DOHH2 (cell line): ENCODE data around the gene ZSCAN1.

Experiments
- H3F3A ChIP-seq: fragments of 200-600 bp; sonication (generic), shearing (Covaris generic); 2 replicates; pipeline ENCODE4 v1.6.0; 2016; ENCODE audit warnings: antibody characterized with exemption, mild to moderate bottlenecking; ENCODE audit not compliant: control insufficient read depth, insufficient read depth
- H3K27ac ChIP-seq: fragments of 200-600 bp; sonication (generic); 2 replicates; pipeline ENCODE4 v1.5.1; 2014; ENCODE audit warnings: low read depth, mild to moderate bottlenecking, low read length, moderate library complexity
- H3K27me3 ChIP-seq: fragments of 200-600 bp; sonication (generic); 2 replicates; pipeline ENCODE4 v1.6.1; 2014; ENCODE audit warnings: mild to moderate bottlenecking, low read length, mixed read lengths; ENCODE audit not compliant: control insufficient read depth
- H3K36me3 ChIP-seq: fragments of 200-600 bp; sonication (generic); 2 replicates; pipeline ENCODE4 v1.6.1; 2014; ENCODE audit warnings: mild to moderate bottlenecking, low read length, moderate library complexity, mixed read lengths; ENCODE audit not compliant: control insufficient read depth
- H3K4me1 ChIP-seq: fragments of 200-600 bp; sonication (generic); 2 replicates; pipeline ENCODE4 v1.6.1; 2014; ENCODE audit warnings: mild to moderate bottlenecking, low read length, mixed read lengths; ENCODE audit not compliant: control insufficient read depth
- H3K4me2 ChIP-seq: fragments of 200-600 bp; sonication (generic); 2 replicates; pipeline ENCODE4 v1.6.0; 2014; ENCODE audit warnings: mild to moderate bottlenecking, low read length, moderate library complexity
- H3K4me3 ChIP-seq: fragments of 200-600 bp; sonication (generic); 2 replicates; pipeline ENCODE4 v1.5.1; 2014; ENCODE audit warnings: mild to moderate bottlenecking, low read length, mixed read lengths
- H3K79me2 ChIP-seq: fragments of 200-600 bp; sonication (generic); 2 replicates; pipeline ENCODE4 v1.6.1; 2014; ENCODE audit warnings: mild to moderate bottlenecking, low read length, mixed read lengths; ENCODE audit not compliant: control insufficient read depth
- H3K9me2 ChIP-seq: fragments of 200-600 bp; sonication (generic); replicated peaks from 2 replicates; pipeline ENCODE4 v1.6.1; 2014; ENCODE audit warnings: mild to moderate bottlenecking, low read length, mixed read lengths; ENCODE audit not compliant: control insufficient read depth
- H3K9me3 ChIP-seq: fragments of 200-600 bp; sonication (generic); 2 replicates; pipeline ENCODE4 v1.6.1; 2014; ENCODE audit warnings: antibody characterized with exemption, low read length, mixed read lengths; ENCODE audit not compliant: control insufficient read depth, insufficient read depth
- H4K20me1 ChIP-seq: fragments of 200-600 bp; sonication (generic); 2 replicates; pipeline ENCODE4 v1.6.0; 2014; ENCODE audit warnings: low read depth, mild to moderate bottlenecking, antibody characterized with exemption, low read length, moderate library complexity; ENCODE audit not compliant: control insufficient read depth, insufficient read depth
- CTCF ChIP-seq: fragments of 200-600 bp; sonication (generic); IDR thresholded peaks from one replicate; pipeline ENCODE4 v1.5.1; 2014; ENCODE audit warnings: antibody characterized with exemption, mild to moderate bottlenecking, low read depth, low read length; ENCODE audit not compliant: poor library complexity, severe bottlenecking
- EZH2phosphoT487 ChIP-seq: fragments of 200-600 bp; sonication (generic); IDR thresholded peaks from 2 replicates; pipeline ENCODE4 v1.6.1; 2017; ENCODE audit warnings: borderline replicate concordance, mild to moderate bottlenecking, antibody characterized with exemption, low read length, moderate library complexity, mixed read lengths

The ZSCAN1 gene

GRCh38 chr19:58037927-58038687 lies 4.3 kb downstream of the ZSCAN1 start:
- TF ChIP-seq EZH2phosphoT487: no peak
- no peak for TF ChIP-seq CTCF
- Histone ChIP-seq H3K79me2 (no peaks in the 10 kb centered on the region), H3K9me3 (peaks cover 32% of the 10 kb centered on the region; the same call in 1 of the 2 replicates), H3K36me3 (no peaks in the 10 kb centered on the region), H3F3A (no peaks in the 10 kb centered on the region), H4K20me1 (no peaks in the 10 kb centered on the region), H3K4me3 (no peak overlapping the region), H3K27me3 (no peaks in the 10 kb centered on the region), H3K4me2 (no peak overlapping the region), H3K9me2 (no peaks in the 10 kb centered on the region), H3K27ac (no peak overlapping the region), H3K4me1 (no peaks in the 10 kb centered on the region)

- Histone ChIP-seq H3F3A (no peaks in the 10 kb centered on the region), H3K27me3 (no peaks in the 10 kb centered on the region), H3K27ac (no peak overlapping the region), H3K4me3 (no peak overlapping the region), H4K20me1 (no peaks in the 10 kb centered on the region), H3K9me2 (no peaks in the 10 kb centered on the region), H3K4me2 (no peak overlapping the region), H3K9me3 (peaks cover 33% of the 10 kb centered on the region; the same call in 1 of the 2 replicates), H3K79me2 (no peaks in the 10 kb centered on the region), H3K36me3 (no peaks in the 10 kb centered on the region), H3K4me1 (no peaks in the 10 kb centered on the region)
- no peak for TF ChIP-seq EZH2phosphoT487
Observed at GRCh38 chr19:58038688-58039204, 4.9 kb downstream of the ZSCAN1 start.

- no peak overlapping the region for H3K4me3 ChIP-seq
- TF ChIP-seq EZH2phosphoT487: no peak
- TF ChIP-seq CTCF: no peak
- peaks cover 33% of the 10 kb centered on the region; the same call in 1 of the 2 replicates for H3K9me3 ChIP-seq
- H3K36me3 ChIP-seq: no peaks in the 10 kb centered on the region
- no peaks in the 10 kb centered on the region for H3K9me2 ChIP-seq
- H3K79me2 ChIP-seq: no peaks in the 10 kb centered on the region
- no peak overlapping the region for H3K27ac ChIP-seq
- no peaks in the 10 kb centered on the region for H3K4me1 ChIP-seq
- no peaks in the 10 kb centered on the region for H3F3A ChIP-seq
- H3K27me3 ChIP-seq: no peaks in the 10 kb centered on the region
- no peaks in the 10 kb centered on the region for H4K20me1 ChIP-seq
- no peak overlapping the region for H3K4me2 ChIP-seq
Observed at GRCh38 chr19:58040751-58041525, 7.1 kb downstream of the ZSCAN1 start.
